ENCODE measurements around the gene MGAM2.
"Not testable (repeated sequence)": the region's sequence is repeated elsewhere in the genome, so short reads cannot be mapped to it uniquely, and the experiment has no call there.

The MGAM2 gene

GRCh38 chr7:142111499-142111898, at the start of gene MGAM2:
Gene MGAM2, plus strand, starts transcription at chr7:142111718. Its CDS starts 5,156 bp downstream, at chr7:142116874.
- no peak for DNase-seq (ENCODE audit: low read depth in 2 of 2)

DNA sequence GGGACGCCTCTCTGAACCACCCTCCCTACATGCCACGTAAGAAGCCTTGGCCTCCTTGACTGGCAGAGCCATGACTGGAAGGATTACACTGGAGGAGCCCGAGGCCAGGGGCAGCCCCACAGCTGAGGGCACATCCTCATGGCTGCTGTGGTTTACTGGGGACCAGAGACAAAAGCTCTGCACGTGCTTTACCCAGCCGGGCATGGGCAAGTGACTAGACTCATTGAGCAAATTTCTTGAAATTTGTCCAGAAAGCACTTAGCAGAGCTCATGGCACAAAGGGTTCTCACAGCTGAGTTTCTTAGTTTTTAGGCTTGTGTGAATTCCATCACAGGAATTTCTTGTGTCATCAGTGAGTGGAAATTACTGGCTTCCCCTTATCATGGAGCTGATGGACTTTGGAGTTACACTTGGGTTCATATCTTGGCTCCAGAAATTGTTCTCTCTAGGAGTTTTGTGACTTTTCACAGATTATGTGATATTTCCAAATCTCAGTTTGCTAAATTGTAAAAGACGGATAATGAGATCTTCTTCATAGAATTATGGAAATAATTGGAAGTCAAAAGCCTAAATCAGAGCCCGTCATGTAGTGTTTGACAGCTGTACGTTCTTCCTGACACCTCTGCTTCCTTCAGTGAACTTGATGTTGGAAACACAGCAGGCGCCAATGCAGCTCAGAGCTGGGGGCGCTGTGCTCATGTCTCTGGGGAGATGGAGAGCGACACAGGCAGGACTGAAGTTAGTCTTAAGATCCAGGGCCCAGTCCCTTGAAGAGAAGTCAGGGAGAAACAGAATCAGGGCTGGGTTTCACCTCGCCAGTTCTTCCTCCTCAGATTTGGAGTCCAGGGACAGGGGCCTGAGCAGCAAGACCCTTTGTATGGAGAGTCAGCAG, 47.7 kb upstream of the MGAM2 start:
- no peak for DNase-seq (ENCODE audit: low read depth in 2 of 2)

DNA sequence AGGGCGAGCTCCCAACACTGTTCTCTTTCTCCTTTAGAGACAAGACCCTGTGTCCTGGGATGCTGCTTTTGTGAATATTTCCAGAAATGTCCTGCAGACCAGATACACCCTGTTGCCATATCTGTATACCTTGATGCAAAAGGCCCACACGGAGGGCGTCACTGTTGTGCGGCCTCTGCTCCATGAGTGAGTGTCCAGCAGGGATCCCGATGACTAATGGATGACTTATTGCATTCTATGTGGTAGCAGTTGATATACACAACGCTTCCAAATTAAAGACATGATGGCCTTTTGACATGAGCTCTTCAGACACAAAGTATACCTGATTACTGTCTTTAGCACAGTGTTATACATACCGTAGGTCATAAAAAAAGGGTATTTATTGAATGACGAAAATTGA, 45.0 kb upstream of the MGAM2 start:
- no peak for DNase-seq (ENCODE audit: low read depth in 2 of 2)

GRCh38 chr7:142077762-142078161, 33.8 kb upstream of the MGAM2 start:
- no peak for DNase-seq (ENCODE audit: low read depth in 2 of 2)

DNA sequence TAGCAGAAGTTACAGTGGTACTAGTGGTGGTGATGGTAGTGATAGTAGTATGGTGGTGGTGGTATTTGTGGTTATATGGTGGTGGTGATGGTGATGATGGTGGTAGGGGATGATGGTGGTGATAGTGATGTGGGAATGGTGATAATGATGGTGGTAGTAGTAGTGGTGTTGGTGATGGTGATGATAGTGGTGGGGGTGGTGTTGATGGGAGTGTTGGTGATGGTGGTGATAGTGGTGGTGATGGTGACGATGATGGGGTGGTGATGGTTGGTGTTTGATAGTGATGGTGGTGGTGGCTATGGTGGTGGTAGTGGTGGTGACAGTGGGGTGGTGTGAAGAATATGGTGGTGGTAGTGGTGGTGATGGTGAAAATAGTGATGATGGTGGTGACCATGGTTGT, 27.9 kb upstream of the MGAM2 start:
- no peak for DNase-seq (ENCODE audit: low read depth in 2 of 2)

DNA sequence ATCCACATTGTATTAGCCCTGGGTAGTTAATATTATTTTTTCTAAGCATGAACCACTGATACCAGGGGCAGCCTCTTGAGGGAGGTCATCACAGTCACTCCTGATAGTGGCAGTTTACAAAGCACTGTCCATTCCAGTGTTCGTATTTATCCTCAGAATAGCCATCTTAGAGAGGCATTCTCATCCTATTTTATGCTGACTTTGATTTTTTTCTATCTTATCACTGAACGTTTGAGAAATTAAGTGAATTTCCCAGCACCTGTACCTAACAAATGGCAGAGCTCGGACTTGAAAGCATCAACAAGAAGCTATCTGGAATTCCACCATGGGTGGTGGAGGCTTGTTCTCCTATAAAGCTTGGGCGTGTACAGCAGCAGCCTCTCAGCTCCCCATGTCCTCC, 26.1 kb upstream of the MGAM2 start:
- no peak for DNase-seq (ENCODE audit: low read depth in 2 of 2)

DNA sequence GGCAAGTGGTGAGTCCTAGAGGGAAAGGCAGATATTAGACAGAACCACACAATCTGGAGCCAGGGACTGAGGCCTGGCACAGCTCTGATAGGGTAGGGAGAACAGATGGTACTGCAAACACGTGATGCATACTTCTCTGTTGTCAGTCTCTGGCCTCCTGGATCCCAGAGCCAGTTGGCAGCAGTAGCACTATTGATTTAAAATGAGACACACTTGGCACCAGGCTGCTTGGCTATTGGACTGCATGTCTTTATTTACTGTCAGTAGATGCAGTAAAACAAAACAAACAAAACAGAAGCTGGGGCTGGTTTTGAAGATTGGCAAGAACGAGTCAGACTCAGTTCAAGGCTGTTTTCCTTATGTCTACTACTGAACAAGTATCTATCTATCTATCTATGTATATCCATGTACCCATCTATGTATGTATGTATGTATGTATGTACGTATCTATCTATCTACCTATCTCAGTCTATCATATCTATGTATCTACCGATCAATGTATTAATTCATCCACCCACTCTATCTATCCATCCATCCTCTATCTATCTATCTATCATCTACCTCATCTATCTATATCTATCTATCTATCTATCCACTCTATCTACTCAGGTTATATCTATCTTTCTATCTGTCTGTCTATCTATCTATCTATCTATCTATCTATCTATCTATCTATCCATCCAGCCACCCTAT, 23.4 kb upstream of the MGAM2 start:
- no peak for DNase-seq (ENCODE audit: low read depth in 2 of 2)

GRCh38 chr7:142089035-142089434, 22.5 kb upstream of the MGAM2 start:
- no peak for DNase-seq (ENCODE audit: low read depth in 2 of 2)

GRCh38 chr7:142091961-142092360, 19.6 kb upstream of the MGAM2 start:
- DNase-seq (ENCODE audit: low read depth in 2 of 2) = no peak

DNA sequence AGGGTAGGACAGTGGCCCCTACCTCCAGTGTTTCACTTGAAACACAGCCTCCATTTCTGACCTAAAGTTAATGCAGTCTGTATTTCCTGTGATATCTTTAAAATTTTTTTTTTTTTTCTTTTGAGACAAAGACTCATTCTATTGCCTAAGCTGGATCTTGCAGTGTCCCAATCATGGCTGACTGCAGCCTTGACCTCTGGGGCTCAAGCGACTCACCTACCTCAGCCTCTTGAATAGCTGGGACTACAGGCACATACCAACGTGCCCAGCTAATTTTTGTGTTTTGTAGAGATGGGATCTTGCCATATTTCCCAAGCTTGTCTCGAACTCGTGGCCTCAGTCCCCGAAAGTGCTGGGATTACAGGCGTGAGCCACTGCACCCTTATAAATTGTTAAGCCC, 16.7 kb upstream of the MGAM2 start:
- DNase-seq (ENCODE audit: low read depth in 2 of 2) = no peak

DNA sequence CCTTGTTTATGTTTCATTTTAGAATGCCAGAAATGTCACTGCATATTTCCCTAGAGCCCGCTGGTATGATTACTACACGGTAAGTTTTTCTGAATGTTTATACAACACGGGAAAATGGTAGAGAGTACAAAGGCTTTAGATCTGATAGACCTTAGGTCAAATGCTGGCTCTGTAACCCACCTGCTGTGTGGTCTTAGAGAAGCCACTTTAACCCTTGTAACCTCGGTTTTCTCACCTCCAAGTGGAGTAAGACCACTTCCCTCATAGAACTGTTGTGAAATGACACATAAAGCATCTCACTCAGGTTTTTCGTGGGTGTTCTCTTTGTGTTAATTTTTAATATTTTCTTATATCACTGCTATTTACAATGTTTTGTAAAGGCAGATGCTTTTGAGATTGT, 13.9 kb upstream of the MGAM2 start:
- no peak for DNase-seq (ENCODE audit: low read depth in 2 of 2)

DNA sequence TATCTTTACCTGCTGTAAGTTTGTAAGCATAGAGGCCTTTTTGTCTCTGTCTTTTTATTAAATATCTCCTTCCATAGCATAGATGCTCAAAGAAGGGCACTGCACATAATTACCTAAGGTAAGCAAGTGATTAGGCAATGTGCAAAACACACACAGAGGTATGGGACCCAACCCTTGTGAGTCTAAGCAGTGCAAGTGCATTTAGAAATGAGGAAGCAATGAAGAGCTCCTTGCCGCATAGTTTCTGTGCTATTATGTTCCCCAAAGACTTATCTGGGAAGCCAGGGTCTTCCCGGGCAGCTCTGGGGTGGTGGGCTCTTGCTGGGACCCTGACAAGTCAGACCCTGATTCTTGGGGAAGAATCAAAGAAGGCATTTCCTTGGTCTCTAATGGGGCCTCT, 13.5 kb upstream of the MGAM2 start:
- DNase-seq (ENCODE audit: low read depth in 2 of 2) = no peak

- DNase-seq (ENCODE audit: low read depth in 2 of 2) = not testable (repeated sequence)
Measured at GRCh38 chr7:142099347-142099746, 12.2 kb upstream of the MGAM2 start.

DNA sequence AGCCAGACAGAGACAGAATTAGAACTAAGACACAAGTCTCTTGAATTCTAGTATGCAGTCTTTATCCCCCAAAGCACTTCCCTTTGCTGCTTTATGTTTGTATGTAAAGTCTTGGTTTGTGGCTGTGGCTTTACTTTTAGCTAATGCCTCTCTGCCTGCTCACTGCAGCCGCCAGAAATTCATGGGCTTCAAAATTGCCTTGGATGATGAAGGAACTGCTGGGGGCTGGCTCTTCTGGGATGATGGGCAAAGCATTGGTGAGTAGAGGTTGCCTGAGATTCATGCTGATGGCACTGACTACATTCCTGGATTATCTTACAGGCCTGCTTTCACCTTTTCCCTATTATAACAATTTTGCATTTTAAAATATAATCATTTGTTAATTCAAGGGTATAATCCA, 10.9 kb upstream of the MGAM2 start:
- DNase-seq (ENCODE audit: low read depth in 2 of 2) = no peak

DNA sequence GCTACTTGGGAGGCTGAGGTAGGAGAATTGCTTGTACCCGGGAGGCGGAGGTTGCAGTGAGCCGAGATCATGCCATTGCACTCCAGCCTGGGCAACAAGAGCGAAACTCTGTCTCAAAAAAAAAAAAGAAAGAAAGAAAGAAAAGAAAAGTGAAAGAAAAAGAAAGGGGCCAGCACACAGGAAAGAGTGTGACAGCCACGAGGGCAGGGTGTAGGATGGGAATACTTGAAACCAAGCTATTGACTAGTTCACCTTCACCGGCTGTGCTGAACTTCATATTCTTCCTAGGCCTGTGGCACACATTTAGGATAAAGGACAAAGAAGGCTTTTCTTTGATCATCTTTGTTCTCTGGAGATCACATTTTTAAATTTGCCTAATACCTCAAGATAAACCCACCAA, 9.7 kb upstream of the MGAM2 start:
- DNase-seq (ENCODE audit: low read depth in 2 of 2) = not testable (repeated sequence)

- DNase-seq (ENCODE audit: low read depth in 2 of 2) = no peak
Measured at GRCh38 chr7:142104550-142105527, 6.7 kb upstream of the MGAM2 start.

GRCh38 chr7:142108728-142109505, 2.6 kb upstream of the MGAM2 start:
- DNase-seq (ENCODE audit: low read depth in 2 of 2) = no peak

DNA sequence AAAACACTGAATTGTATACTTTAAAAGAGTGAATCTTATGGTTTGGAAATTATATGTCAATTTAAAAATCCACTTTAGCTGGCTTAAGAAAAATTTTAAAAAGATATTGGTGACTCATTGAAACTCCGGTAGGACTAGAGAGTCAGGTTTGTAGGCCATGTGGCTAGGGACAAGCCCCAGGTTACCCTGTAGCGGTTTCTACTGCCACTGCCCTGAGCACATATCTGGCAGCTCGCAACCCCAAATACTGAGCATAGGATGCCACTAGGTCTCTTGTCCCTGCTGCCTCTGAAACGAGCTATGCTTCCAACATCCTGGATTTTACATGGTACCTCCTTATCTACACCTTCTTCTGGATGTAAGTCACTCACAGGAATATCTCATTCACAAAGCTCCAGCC, 1.4 kb upstream of the MGAM2 start:
- no peak for DNase-seq (ENCODE audit: low read depth in 2 of 2)

DNA sequence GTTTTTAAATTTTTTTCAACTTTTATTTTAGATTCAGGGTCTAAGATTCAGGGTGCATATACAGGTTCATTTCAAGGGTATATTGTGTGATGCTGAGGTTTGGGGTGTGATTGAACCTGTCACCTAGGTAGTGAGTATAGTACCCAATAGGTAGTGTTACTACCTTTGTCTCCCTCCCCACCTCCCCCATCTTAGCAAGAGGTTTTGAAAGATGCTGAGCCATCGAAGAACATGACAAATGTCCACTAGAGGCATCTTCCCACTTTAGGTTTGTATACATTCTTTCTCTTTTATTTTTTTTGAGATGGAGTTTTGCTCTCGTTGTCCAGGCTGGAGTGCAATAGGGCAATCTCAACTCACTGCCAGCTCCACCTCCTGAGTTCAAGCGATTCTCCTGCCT, 880 bp upstream of the MGAM2 start:
- no peak for DNase-seq (ENCODE audit: low read depth in 2 of 2)

DNA sequence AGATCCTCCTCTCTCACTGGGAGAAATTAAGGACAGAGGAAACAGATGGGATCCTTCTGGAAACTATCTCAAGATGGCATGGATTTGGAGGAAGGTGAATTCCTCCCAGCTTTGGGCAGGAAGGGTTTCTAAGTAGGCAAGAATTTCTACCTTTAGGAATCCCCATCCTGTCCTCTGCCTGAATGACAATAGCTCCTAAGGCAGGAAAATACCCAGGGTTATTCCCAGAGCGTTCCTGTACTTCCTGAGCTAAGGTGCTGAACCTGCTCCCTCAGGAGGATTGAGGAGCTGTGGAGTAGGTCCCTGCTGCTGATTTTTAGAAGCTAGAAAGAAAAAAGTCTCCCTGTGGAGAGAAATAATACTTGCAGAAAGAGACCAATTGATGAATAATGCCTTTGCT, 568 bp downstream of the MGAM2 start:
- DNase-seq (ENCODE audit: low read depth in 2 of 2) = no peak

- DNase-seq (ENCODE audit: low read depth in 2 of 2) = no peak
Measured at GRCh38 chr7:142114207-142114606, 2.7 kb downstream of the MGAM2 start.
